ENCODE results near the gene TLE2. TPM values are rescaled to one million over a fixed set of nuclear protein-coding genes. Genes with fewer than 3 reads are reported as not detected.

TLE2 gene
- total and polyA plus RNA-seq, 2 of the 4 experiments (the other 2 are of a cell fraction), result under 0.01 to 0.41 TPM

GRCh38 chr19:3038214-3038613 lies 9.1 kb upstream of the TLE2 start:
- H3K4me3 ChIP-seq (ENCODE audit: insufficient read depth, low read depth, low read length), result no peak overlapping the region
- H3K23ac ChIP-seq (ENCODE audit: low read depth, low read length), result no peak overlapping the region
- H3K27ac ChIP-seq (ENCODE audit: insufficient read depth, low read length), result no peak overlapping the region
- no peak overlapping the region for H2BK120ac ChIP-seq (ENCODE audit: low read depth, low read length)
- H3K79me1 ChIP-seq (ENCODE audit: low read depth in 1 of 2, low read length in 2 of 2), result peaks cover 0 to 3% of the 10 kb centered on the region in 2 experiments; a peak in 1 of 4 replicates
- H2BK15ac ChIP-seq (ENCODE audit: low read depth, low read length), result no peak overlapping the region
- DNase-seq (no peak), ATAC-seq (ENCODE audit: low read depth) (no peak)
- H3K9me3 ChIP-seq (ENCODE audit: control insufficient read depth, insufficient read depth, low read length), result no peaks in the 10 kb centered on the region
- H3K9me1 ChIP-seq (ENCODE audit: insufficient read depth, low read length), result no peaks in the 10 kb centered on the region
- dilution Hi-C loops (cut with HindIII; ENCODE audit: low sequenced_read_pairs, unreplicated experiment) (no loop called here), intact Hi-C loops (cut with micrococcal nuclease) (no loop called here), in situ Hi-C loops (cut with MboI; ENCODE audit: low sequenced_read_pairs) (no loop called here)
- ChIA-PET POLR2A (ENCODE audit: unreplicated experiment) (no interaction called here), CTCF (no interaction called here)
- no peak overlapping the region for H3K56ac ChIP-seq (ENCODE audit: extremely low read depth, insufficient read depth, low read length)
- no peak overlapping the region for H2AK9ac ChIP-seq (replicated peaks; ENCODE audit: low read depth, low read length, poor library complexity)
- no peak overlapping the region for H2BK20ac ChIP-seq (ENCODE audit: low read depth, low read length)
- H4K20me1 ChIP-seq (ENCODE audit: insufficient read depth, low read length), result no peaks in the 10 kb centered on the region
- no peak overlapping the region for H2AFZ ChIP-seq (replicated peaks; ENCODE audit: low read length, poor library complexity)
- no peaks in the 10 kb centered on the region for H3K36me3 ChIP-seq (ENCODE audit: control insufficient read depth, insufficient read depth, low read length)
- H2BK5ac ChIP-seq (ENCODE audit: low read depth, low read length, poor library complexity, severe bottlenecking), result no peak overlapping the region
- H4K8ac ChIP-seq (ENCODE audit: low read depth in 2 of 2, low read length in 2 of 2), result no peak overlapping the region
- H3K4me2 ChIP-seq (ENCODE audit: low read depth, low read length), result no peak overlapping the region
- H3K4me1 ChIP-seq (ENCODE audit: control insufficient read depth, insufficient read depth, low read length), result peaks cover 13% of the 10 kb centered on the region
- BruUV-seq (replicated peaks), result no TSS peak
- no peak overlapping the region for H3K14ac ChIP-seq (replicated peaks; ENCODE audit: low read depth, low read length)
- no peak overlapping the region for H2AK5ac ChIP-seq (ENCODE audit: low read depth, low read length)
- 77% methylated on average over 3 of the region's 5 CpGs; no CpG with 5 or more reads in 1 of the 2 experiments for WGBS, 2 experiments (ENCODE audit: extremely low coverage in 2 of 2, insufficient read length in 1 of 2)
- TF ChIP-seq CEBPB (IDR thresholded peaks at IDR 0.05; ENCODE audit: low read depth, low read length) (no peak), SMC3 (IDR thresholded peaks at IDR 0.05; ENCODE audit: low read depth, low read length) (no peak), RFX5 (IDR thresholded peaks at IDR 0.05; ENCODE audit: low read depth, low read length) (no peak), RCOR1 (IDR thresholded peaks at IDR 0.05; ENCODE audit: insufficient replicate concordance, low read length) (no peak), MAZ (IDR thresholded peaks at IDR 0.05; ENCODE audit: borderline replicate concordance, low read depth, low read length) (no peak), BHLHE40 (IDR thresholded peaks at IDR 0.05; ENCODE audit: low read depth, low read length) (no peak), CTCF (conservative IDR thresholded peaks at IDR 0.05; ENCODE audit: low read depth, low read length) (no peak), RAD21 (IDR thresholded peaks at IDR 0.05; ENCODE audit: low read length) (no peak), MXI1 (IDR thresholded peaks at IDR 0.05; ENCODE audit: borderline replicate concordance, low read depth, low read length) (no peak), CHD1 (IDR thresholded peaks at IDR 0.05; ENCODE audit: low read depth, low read length) (no peak), ELK1 (IDR thresholded peaks at IDR 0.05; ENCODE audit: borderline replicate concordance, low read depth, low read length) (no peak), FOS (IDR thresholded peaks at IDR 0.05; ENCODE audit: low read depth, low read length) (no peak), MAFK (IDR thresholded peaks at IDR 0.05; ENCODE audit: low read depth, low read length) (no peak), USF2 (IDR thresholded peaks at IDR 0.05; ENCODE audit: low read depth, low read length) (no peak), NFE2L2 (IDR thresholded peaks at IDR 0.05; ENCODE audit: low read depth, low read length) (no peak), POLR2A (IDR thresholded peaks at IDR 0.05; ENCODE audit: low read depth, low read length) (no peak)
- no peak overlapping the region for H4K5ac ChIP-seq (ENCODE audit: low read depth, low read length)
- H4K91ac ChIP-seq (ENCODE audit: insufficient read depth, low read depth, low read length), result no peak overlapping the region
- no peak overlapping the region for H3K9ac ChIP-seq (ENCODE audit: low read depth, low read length)
- no peak overlapping the region for H3K4ac ChIP-seq (ENCODE audit: low read depth, low read length)
- no peak overlapping the region for H3K18ac ChIP-seq (ENCODE audit: low read depth, low read length)
- peaks cover 4% of the 10 kb centered on the region; the same call in 1 of the 2 replicates for H3K27me3 ChIP-seq (ENCODE audit: control insufficient read depth, insufficient read depth, low read length)
